Measurements from ENCODE around the gene GFI1. TPM values are rescaled to one million over a fixed set of nuclear protein-coding genes. Genes with fewer than 3 reads are reported as not detected.

GFI1 gene
- total RNA-seq, 120 experiments from 2014 or later = 0.13 to 1.8 (median 0.36) TPM; not detected in 84

Other genes starting within 250 kb of the GFI1 start
- gene GLMN, start 187.9 kb downstream of the GFI1 start, total RNA-seq = 10 to 100 TPM in 119 of 120 experiments, 1 to 10 TPM in 1; 9.6 to 28.8 (median 19.1) TPM
- 10 to 100 TPM; 38.1 to 72.7 (median 52.8) TPM for gene RPAP2, start 187.9 kb downstream of the GFI1 start, total RNA-seq

All from dorsolateral prefrontal cortex (tissue), 118 donors.